HCT116 (cell line): ENCODE measurements around the gene AP1G1. TPM values are rescaled to one million over a fixed set of nuclear protein-coding genes. Genes with fewer than 3 reads are reported as not detected.

Experiments used
- ATAC-seq: fragments of 200-7000 bp; cut with Tn5 transposase; 2 replicates; pipeline ENCODE4 v1.9.1; 2020; ENCODE audit warnings: mild to moderate bottlenecking, moderate library complexity
- BruUV-seq: library from RNA; stranded (reverse); fragments of 400-500 nt; replicated peaks from 2 replicates; lab custom pipeline; 2021; lab: Mats Ljungman, UMichigan
- CTCF ChIA-PET: fragments of 300-600 bp; sonication (Branson Sonifier 250); formaldehyde crosslinking; loops from one replicate; lab custom pipeline; 2021; ENCODE audit warnings: antibody characterized with exemption; lab: Charles Lee
- POLR2A ChIA-PET: fragments of 300-600, 350-600 bp; sonication (Branson Sonifier 250); formaldehyde crosslinking; loops from one replicate; lab custom pipeline; 2021; ENCODE audit warnings: antibody characterized with exemption; lab: Charles Lee
- RAD21 ChIA-PET, 2 experiments: fragments of 300-600 bp; sonication (Branson Sonifier 250); formaldehyde crosslinking; loops; one replicate each; lab custom pipeline; 2023; ENCODE audit warnings: low total read pairs in 2 of 2; ENCODE audit not compliant: uncharacterized antibody in 2 of 2, unreplicated experiment in 2 of 2, low non-redundant PET in 1 of 2; lab: Charles Lee
- DNase-seq: peaks from one replicate; pipeline ENCODE4 v3.0.0-alpha.2; 2010; ENCODE audit warnings: low read depth, low spot score
- H2AFZ ChIP-seq: fragments of 200-600 bp; shearing (Covaris generic), sonication (generic); 2 replicates; pipeline ENCODE4 v1.6.1; 2017; ENCODE audit warnings: low read depth, mixed run types, mixed read lengths, antibody characterized with exemption, low read length; ENCODE audit not compliant: poor library complexity, severe bottlenecking
- H3K27ac ChIP-seq: 2 replicates; pipeline ENCODE4 v1.5.1; 2012; ENCODE audit warnings: low read depth, low read length
- H3K27me3 ChIP-seq: fragments of 200-600 bp; sonication (generic); 2 replicates; pipeline ENCODE4 v1.6.1; 2016; ENCODE audit warnings: mixed run types, low read length, mixed read lengths; ENCODE audit not compliant: insufficient read depth
- H3K36me3 ChIP-seq, 2 experiments: fragments of 200-500 bp in 1 of 2; fragments of 200-600 bp in 1 of 2; sonication (Bioruptor generic) in 1 of 2; sonication (generic) in 1 of 2; 2 replicates each; pipeline versions ENCODE4 v1.5.1 to v1.6.1; 2014 to 2016; ENCODE audit warnings: low read length in 2 of 2, inconsistent platforms in 1 of 2, mixed read lengths in 1 of 2, mixed run types in 1 of 2; ENCODE audit not compliant: insufficient read depth in 2 of 2, control insufficient read depth in 1 of 2
- H3K4me1 ChIP-seq, 2 experiments: fragments of 200-600 bp in 1 of 2; sonication (generic) in 1 of 2; 2 replicates each; pipeline versions ENCODE4 v1.5.1 to v1.6.1; 2012 to 2017; ENCODE audit warnings: low read length in 2 of 2, inconsistent platforms in 1 of 2, mild to moderate bottlenecking in 1 of 2, mixed read lengths in 1 of 2, mixed run types in 1 of 2, moderate library complexity in 1 of 2; ENCODE audit not compliant: insufficient read depth in 2 of 2, control insufficient read depth in 1 of 2
- H3K4me2 ChIP-seq: fragments of 200-600 bp; sonication (generic); 2 replicates; pipeline ENCODE4 v1.6.1; 2017; ENCODE audit warnings: mixed run types, low read length, mixed read lengths
- H3K4me3 ChIP-seq, 2 experiments: fragments of 200-600 bp in 1 of 2; sonication (generic) in 1 of 2; replicated peaks in 1 of 2; 2 replicates each; pipeline ENCODE4 v1.5.1; 2011 to 2016; ENCODE audit warnings: low read length in 2 of 2, control low read depth in 1 of 2, low read depth in 1 of 2, mild to moderate bottlenecking in 1 of 2, mixed read lengths in 1 of 2, mixed run types in 1 of 2
- H3K79me2 ChIP-seq: fragments of 200-600 bp; sonication (generic); 2 replicates; pipeline ENCODE4 v1.6.1; 2017; ENCODE audit warnings: mild to moderate bottlenecking, mixed run types, low read length, moderate library complexity, mixed read lengths; ENCODE audit not compliant: insufficient read depth
- H3K9ac ChIP-seq: fragments of 200-600 bp; sonication (generic); 2 replicates; pipeline ENCODE4 v1.6.1; 2016; ENCODE audit warnings: low read length, mixed read lengths
- H3K9me2 ChIP-seq: fragments of 200-600 bp; sonication (generic), shearing (Covaris generic); 2 replicates; pipeline ENCODE4 v1.6.1; 2017; ENCODE audit warnings: mixed run types, mild to moderate bottlenecking, moderate library complexity; ENCODE audit not compliant: insufficient read depth
- H3K9me3 ChIP-seq, 2 experiments: fragments of 200-500 bp in 1 of 2; fragments of 200-600 bp in 1 of 2; sonication (Bioruptor generic) in 1 of 2; sonication (generic) in 1 of 2; 2 replicates each; pipeline ENCODE4 v1.6.1; 2014 to 2017; ENCODE audit warnings: low read length in 2 of 2, mixed read lengths in 2 of 2, inconsistent platforms in 1 of 2, low read depth in 1 of 2, mild to moderate bottlenecking in 1 of 2, mixed run types in 1 of 2, moderate library complexity in 1 of 2; ENCODE audit not compliant: control insufficient read depth in 1 of 2, insufficient read depth in 1 of 2
- H4K20me1 ChIP-seq: fragments of 200-600 bp; sonication (generic), shearing (Covaris generic); 2 replicates; pipeline ENCODE4 v1.6.1; 2017; ENCODE audit warnings: mixed run types, mild to moderate bottlenecking, moderate library complexity; ENCODE audit not compliant: insufficient read depth
- CBX3 ChIP-seq: IDR thresholded peaks from 2 replicates; pipeline ENCODE4 v1.6.1; 2012; ENCODE audit warnings: low read depth
- ELF1 ChIP-seq: IDR thresholded peaks from 2 replicates; pipeline ENCODE4 v1.6.1; 2012; ENCODE audit warnings: low read depth, borderline replicate concordance
- EZH2 ChIP-seq: fragments of 200-600 bp; sonication (generic); IDR thresholded peaks from 2 replicates; pipeline ENCODE4 v1.6.1; 2017; ENCODE audit warnings: antibody characterized with exemption, mixed run types
- EZH2phosphoT487 ChIP-seq: fragments of 200-600 bp; IDR thresholded peaks from 2 replicates; pipeline ENCODE4 v1.6.1; 2018; ENCODE audit warnings: antibody characterized with exemption, borderline replicate concordance
- FOSL1 ChIP-seq: IDR thresholded peaks from 2 replicates; pipeline ENCODE4 v1.6.1; 2012; ENCODE audit warnings: low read depth
- POLR2A ChIP-seq: IDR thresholded peaks from 2 replicates; pipeline ENCODE4 v1.7.0; 2011; ENCODE audit warnings: borderline replicate concordance; ENCODE audit not compliant: insufficient read depth, insufficient read length; ENCODE audit errors: extremely low read depth
- SP1 ChIP-seq: IDR thresholded peaks from 2 replicates; pipeline ENCODE4 v1.6.1; 2012; ENCODE audit warnings: low read depth
- SRF ChIP-seq: IDR thresholded peaks from 2 replicates; pipeline ENCODE4 v1.6.1; 2012; ENCODE audit warnings: low read depth
- YY1 ChIP-seq: IDR thresholded peaks from 2 replicates; pipeline ENCODE4 v1.6.1; 2011; ENCODE audit warnings: low read length, low read depth, moderate library complexity, mild to moderate bottlenecking; ENCODE audit not compliant: insufficient replicate concordance; ENCODE audit errors: extremely low read depth
- ZNF274 ChIP-seq: fragments of 200-500 bp; sonication (Bioruptor generic); IDR thresholded peaks from 2 replicates; pipeline ENCODE4 v1.6.1; 2014; ENCODE audit warnings: mild to moderate bottlenecking, low read depth, low read length, inconsistent platforms
- intact Hi-C: fragments of 100-400 bp; cut with micrococcal nuclease; formaldehyde crosslinking; loops from 2 replicates; pipeline ENCODE4 v1.10.0; 2022
- total RNA-seq: library from RNA; stranded (reverse); gene quantifications from one replicate; pipeline ENCODE4 v1.2.1, GENCODE V29; 2021; ENCODE audit not compliant: unreplicated experiment
- TF ChIP-seq, protein P1 (sequence below), 3 experiments: fragments of 200-600 bp in 1 of 3; sonication (generic) in 1 of 3; IDR thresholded peaks in 2 of 3; conservative IDR thresholded peaks in 1 of 3; 2 replicates each; pipeline ENCODE4 v1.5.1; 2012 to 2017; ENCODE audit warnings: low read depth in 2 of 3, low read length in 2 of 3, antibody characterized with exemption in 1 of 3, borderline replicate concordance in 1 of 3, control low read depth in 1 of 3, mild to moderate bottlenecking in 1 of 3, mixed read lengths in 1 of 3, mixed run types in 1 of 3, moderate library complexity in 1 of 3; ENCODE audit not compliant: insufficient read depth in 1 of 3
- TF ChIP-seq, protein P2 (sequence below): IDR thresholded peaks from 2 replicates; pipeline ENCODE4 v1.6.1; 2011; ENCODE audit warnings: mild to moderate bottlenecking, low read length, moderate library complexity; ENCODE audit not compliant: insufficient replicate concordance; ENCODE audit errors: extremely low read depth
- TF ChIP-seq, protein P3 (sequence below): IDR thresholded peaks from 2 replicates; pipeline ENCODE4 v1.6.1; 2012

The AP1G1 gene
- total RNA-seq, 1 experiment from 2014 or later = 70.2 TPM

DNA sequence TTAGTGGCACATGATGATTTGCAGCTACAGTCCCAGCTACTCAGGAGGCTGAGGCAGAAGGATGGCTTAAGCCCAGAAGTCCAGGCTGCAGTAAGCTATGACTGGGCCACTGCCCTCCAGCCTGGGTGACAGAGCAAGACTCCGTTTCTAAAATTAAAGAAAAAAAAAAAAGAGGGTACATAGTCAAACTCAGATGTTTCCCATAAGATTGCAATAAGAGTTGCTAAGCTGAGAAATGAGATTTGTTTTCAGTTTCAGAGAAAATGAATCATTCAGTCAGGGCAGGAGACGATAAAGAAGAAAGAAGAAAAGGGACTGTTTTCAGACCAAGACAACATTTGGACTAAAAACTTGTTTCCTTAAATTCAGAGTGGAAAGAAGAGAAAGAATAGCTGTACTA is 54.0 kb downstream of the AP1G1 start (continued):
- no peak for TF ChIP-seq CBX3
- no peak for TF ChIP-seq EZH2phosphoT487
- no peak for TF ChIP-seq SRF
- TF ChIP-seq YY1 = no peak
- TF ChIP-seq, protein P1, sequence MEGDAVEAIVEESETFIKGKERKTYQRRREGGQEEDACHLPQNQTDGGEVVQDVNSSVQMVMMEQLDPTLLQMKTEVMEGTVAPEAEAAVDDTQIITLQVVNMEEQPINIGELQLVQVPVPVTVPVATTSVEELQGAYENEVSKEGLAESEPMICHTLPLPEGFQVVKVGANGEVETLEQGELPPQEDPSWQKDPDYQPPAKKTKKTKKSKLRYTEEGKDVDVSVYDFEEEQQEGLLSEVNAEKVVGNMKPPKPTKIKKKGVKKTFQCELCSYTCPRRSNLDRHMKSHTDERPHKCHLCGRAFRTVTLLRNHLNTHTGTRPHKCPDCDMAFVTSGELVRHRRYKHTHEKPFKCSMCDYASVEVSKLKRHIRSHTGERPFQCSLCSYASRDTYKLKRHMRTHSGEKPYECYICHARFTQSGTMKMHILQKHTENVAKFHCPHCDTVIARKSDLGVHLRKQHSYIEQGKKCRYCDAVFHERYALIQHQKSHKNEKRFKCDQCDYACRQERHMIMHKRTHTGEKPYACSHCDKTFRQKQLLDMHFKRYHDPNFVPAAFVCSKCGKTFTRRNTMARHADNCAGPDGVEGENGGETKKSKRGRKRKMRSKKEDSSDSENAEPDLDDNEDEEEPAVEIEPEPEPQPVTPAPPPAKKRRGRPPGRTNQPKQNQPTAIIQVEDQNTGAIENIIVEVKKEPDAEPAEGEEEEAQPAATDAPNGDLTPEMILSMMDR (IDR thresholded peaks at IDR 0.05 in 2 of 3, conservative IDR thresholded peaks at IDR 0.05 in 1 of 3; ENCODE audit: borderline replicate concordance in 1 of 3, insufficient read depth in 1 of 3, low read depth in 2 of 3, low read length in 2 of 3) = no peak

DNA sequence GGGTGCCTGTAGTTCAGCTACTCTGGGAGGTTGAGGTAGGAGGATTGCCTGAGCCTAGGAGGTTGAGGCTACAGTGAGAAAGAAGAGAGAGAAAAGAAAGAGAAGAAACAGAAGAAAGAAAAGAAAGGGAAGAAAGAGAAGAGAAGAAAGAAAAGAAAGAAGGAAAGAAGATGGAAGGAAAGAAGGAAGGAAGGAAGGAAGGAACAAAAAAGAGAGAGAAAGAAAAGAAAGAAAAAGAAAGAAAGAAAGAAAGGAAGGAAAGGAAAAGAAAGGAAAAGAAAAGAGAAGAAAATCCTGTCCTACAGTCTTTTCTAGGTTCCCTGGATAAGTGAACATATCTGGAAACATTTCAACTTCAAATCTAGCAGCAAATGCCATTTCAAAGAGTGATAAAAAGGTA is 54.5 kb downstream of the AP1G1 start:
- ChIA-PET POLR2A (no interaction called here), RAD21 (no interaction called here), CTCF (no interaction called here)
- Histone ChIP-seq H3K9me2 (no peaks in the 10 kb centered on the region), H3K9ac (no peak overlapping the region), H2AFZ (no peak overlapping the region), H3K27ac (no peak overlapping the region), H3K36me3 (peaks cover 28 to 58% of the 10 kb centered on the region in 2 experiments), H3K4me2 (no peak overlapping the region), H3K27me3 (no peaks in the 10 kb centered on the region), H3K4me1 (no peaks in the 10 kb centered on the region), H3K9me3 (no peaks in the 10 kb centered on the region), H3K4me3 (no peak overlapping the region), H3K79me2 (0 out of 2 replicates have a peak, but pooled peaks cover 3% of the 10 kb centered on the region), H4K20me1 (peaks cover 3% of the 10 kb centered on the region; the same call in 1 of the 2 replicates)
- ATAC-seq (no peak), DNase-seq (no peak)
- intact Hi-C loops = loop anchor here (5.0 kb wide), 1 partner anchor 82 kb away; no protein-coding TSS in a partner anchor
- no TSS peak for BruUV-seq
- TF ChIP-seq FOSL1 (no peak), POLR2A (no peak), YY1 (no peak), SRF (no peak), ELF1 (no peak), ZNF274 (no peak), EZH2 (no peak), SP1 (no peak)
- TF ChIP-seq, protein P2, sequence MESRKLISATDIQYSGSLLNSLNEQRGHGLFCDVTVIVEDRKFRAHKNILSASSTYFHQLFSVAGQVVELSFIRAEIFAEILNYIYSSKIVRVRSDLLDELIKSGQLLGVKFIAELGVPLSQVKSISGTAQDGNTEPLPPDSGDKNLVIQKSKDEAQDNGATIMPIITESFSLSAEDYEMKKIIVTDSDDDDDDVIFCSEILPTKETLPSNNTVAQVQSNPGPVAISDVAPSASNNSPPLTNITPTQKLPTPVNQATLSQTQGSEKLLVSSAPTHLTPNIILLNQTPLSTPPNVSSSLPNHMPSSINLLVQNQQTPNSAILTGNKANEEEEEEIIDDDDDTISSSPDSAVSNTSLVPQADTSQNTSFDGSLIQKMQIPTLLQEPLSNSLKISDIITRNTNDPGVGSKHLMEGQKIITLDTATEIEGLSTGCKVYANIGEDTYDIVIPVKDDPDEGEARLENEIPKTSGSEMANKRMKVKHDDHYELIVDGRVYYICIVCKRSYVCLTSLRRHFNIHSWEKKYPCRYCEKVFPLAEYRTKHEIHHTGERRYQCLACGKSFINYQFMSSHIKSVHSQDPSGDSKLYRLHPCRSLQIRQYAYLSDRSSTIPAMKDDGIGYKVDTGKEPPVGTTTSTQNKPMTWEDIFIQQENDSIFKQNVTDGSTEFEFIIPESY = no peak
- TF ChIP-seq, protein P3, sequence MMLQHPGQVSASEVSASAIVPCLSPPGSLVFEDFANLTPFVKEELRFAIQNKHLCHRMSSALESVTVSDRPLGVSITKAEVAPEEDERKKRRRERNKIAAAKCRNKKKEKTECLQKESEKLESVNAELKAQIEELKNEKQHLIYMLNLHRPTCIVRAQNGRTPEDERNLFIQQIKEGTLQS = no peak
